RWPE1 (cell line): ENCODE results near the gene TEDC1.

Experiments used
- CTCF ChIA-PET: fragments of 350-600 bp; sonication (Branson Sonifier 250); formaldehyde crosslinking; extraction: SDS; loops from one replicate; lab custom pipeline; 2021; lab: Yijun Ruan, JAX
- POLR2A ChIA-PET: fragments of 400-600 bp; formaldehyde crosslinking; extraction: SDS; loops from one replicate; lab custom pipeline; 2020; ENCODE audit warnings: antibody characterized with exemption; ENCODE audit not compliant: low non-redundant PET; lab: Yijun Ruan, JAX
- DNase-seq: peaks from one replicate; pipeline ENCODE4 v3.0.0; 2012; ENCODE audit warnings: low spot score
- H3K27ac ChIP-seq: fragments of 450-650 bp; 2 replicates; pipeline ENCODE4 v1.5.1; 2017
- TF ChIP-seq, protein P1 (sequence below): fragments of 450-650 bp; conservative IDR thresholded peaks from 2 replicates; pipeline ENCODE4 v1.5.1; 2017; ENCODE audit warnings: low read depth, mild to moderate bottlenecking

TEDC1 gene

DNA sequence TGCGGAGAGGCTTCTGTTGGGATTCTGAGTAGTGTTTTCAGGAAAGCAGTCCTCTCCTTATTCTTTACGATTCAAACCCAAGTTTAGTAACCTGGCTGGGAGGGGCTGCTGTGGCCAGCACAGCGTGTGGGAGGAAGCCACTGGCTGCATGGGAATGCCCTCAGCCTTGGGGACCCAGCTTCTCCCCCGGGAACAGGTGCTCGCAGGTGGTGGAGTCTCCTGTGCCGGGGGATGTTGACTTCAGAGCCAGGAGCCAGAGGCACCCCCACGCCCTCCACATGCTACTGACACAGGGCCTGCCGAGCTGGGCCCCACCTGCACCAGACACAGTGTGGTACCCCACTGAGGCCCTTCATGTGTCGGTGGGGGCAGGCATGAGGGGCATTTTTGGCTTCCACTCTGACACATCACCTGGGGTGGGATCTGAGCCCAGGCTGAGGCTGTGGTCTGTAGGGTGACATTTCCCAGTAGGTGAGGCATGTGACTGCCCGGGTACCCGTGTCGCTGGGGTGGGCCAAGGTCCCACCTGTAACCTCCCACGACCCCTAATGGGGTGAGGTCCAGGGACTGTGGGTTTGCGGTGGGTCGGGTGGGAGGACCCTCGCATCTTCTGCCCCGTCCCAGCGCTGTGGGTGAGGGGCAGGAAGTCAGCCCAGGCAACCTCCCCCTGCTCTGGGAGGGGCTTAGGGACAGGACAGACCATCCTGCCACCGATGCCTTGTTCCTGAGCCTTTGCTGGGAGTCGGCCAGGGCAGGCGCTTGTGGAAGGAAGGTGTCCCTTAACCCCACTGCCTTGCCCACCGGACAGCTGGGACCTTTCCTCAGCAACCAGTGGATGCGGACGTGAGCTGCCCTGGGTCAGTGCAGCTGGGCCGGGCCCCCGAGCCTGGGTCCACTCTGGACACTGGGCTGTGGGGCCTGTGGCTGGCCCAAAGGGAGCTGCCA lies 44.9 kb upstream of the TEDC1 start:
- ChIA-PET POLR2A (no interaction called here), CTCF (interaction anchor here (1.2 kb wide), 1 partner anchor 44 kb away, joined by 5 read pairs; no protein-coding TSS in a partner anchor)
- TF ChIP-seq, protein P1, sequence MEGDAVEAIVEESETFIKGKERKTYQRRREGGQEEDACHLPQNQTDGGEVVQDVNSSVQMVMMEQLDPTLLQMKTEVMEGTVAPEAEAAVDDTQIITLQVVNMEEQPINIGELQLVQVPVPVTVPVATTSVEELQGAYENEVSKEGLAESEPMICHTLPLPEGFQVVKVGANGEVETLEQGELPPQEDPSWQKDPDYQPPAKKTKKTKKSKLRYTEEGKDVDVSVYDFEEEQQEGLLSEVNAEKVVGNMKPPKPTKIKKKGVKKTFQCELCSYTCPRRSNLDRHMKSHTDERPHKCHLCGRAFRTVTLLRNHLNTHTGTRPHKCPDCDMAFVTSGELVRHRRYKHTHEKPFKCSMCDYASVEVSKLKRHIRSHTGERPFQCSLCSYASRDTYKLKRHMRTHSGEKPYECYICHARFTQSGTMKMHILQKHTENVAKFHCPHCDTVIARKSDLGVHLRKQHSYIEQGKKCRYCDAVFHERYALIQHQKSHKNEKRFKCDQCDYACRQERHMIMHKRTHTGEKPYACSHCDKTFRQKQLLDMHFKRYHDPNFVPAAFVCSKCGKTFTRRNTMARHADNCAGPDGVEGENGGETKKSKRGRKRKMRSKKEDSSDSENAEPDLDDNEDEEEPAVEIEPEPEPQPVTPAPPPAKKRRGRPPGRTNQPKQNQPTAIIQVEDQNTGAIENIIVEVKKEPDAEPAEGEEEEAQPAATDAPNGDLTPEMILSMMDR = no peak
- DNase-seq = no peak
- H3K27ac ChIP-seq = peak overlapping the region; percentile 56

DNA sequence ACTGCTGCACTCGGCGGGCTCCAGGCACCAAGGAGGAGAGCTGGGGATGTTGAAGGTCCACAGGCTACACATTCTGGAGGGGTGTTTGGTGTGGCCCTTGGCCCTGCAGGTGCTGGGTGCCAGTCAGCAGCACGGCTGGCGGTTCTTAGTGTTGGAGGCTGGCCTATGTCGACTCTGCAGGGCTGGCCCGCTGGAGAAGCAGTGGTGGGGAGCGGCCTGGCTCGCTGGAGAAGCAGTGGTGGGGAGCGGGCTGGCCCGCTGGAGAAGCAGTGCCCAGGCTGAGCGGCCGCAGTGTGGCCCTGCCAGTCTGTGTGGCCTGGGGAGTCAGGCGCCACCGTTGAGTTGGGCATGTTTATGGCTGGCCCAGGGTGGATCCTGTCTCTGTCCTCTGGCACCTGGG lies 44.1 kb upstream of the TEDC1 start:
- DNase-seq = no peak
- ChIA-PET POLR2A (no interaction called here), CTCF (interaction anchor here (1.2 kb wide), 1 partner anchor 43 kb away, joined by 5 read pairs; no protein-coding TSS in a partner anchor)
- peak overlapping the region; percentile 56 for H3K27ac ChIP-seq
- TF ChIP-seq, protein P1 = no peak

DNA sequence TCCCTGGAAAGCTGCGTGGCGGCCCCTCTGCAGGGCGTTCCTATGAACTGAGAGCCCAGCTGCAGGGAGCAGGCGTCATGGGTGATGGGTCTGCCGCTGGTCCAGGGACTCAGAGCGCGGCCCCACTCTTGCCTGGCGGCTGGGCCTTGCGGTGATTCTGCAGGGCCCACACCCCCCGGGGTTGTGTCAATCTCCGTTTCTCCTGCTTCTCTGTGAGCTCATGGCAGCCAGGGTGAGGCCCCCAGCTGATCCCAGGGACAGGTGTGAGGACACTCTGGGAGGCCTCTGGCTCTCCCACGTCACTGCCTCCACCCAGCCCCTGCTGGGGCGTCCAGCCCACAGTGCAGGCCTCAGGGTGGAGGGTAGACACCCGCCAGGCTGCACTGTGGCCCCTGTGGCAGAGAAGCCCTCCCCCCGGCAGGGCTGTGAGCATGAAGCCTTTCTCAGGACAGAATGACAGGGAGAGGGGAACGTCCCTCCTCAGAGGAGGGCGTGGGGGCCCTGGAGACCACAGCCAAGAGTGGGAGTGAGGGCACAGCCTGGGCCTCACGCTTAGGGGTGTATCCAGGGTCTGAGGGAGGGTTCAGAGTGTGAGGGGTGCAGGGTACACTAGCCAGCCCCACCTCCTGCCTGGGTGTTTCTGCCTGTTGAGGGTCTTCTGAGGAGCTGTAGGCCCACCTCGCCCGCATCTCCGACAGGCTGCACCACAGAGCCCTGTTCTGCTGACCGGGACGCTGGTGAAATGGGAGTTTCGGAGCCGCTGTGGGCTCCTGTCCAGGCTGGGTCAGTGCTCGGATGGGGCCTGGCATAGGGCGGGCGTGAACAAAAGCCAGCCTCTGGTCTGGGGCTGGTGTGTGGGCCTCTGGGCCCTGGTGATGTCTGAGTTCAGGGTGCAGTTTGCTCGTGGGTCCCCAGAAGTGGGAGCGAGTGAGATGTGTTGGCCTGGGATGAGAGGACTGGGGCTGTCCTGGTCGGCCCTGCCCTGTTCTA lies 43.1 kb upstream of the TEDC1 start:
- TF ChIP-seq, protein P1 = no peak
- peak overlapping the region; percentile 56 for H3K27ac ChIP-seq
- DNase-seq = no peak
- CTCF ChIA-PET = interaction anchor here (0.5 to 1.4 kb wide), 17 partner anchors 9 to 1337 kb away, joined by 3 to 5 read pairs (median 3); partner anchors contain the start of gene TEDC1
- POLR2A ChIA-PET = no interaction called here

DNA sequence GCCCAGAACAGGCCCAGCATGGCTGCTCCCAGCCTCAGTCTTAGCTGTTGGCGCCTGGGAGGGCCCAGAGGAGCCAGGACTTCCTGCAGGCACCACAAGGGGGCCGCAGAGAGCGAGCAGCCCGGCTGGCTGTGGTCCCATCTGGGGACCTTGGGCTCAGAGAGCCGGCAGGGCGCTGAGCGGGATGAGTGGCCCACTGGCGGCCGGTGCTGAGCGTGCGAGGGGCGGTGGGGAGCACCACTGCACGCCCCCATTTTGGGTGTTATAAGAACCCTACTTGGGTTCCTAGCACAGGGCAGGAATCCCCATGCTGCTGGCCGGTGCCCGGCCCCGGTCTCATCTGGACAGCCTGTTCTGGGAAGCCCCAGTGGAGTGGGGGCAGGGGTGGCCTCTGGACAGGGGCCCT lies 42.3 kb upstream of the TEDC1 start:
- CTCF ChIA-PET = interaction anchor here (0.5 to 1.4 kb wide), 16 partner anchors 8 to 1336 kb away, joined by 3 to 5 read pairs (median 3); partner anchors contain the start of gene TEDC1
- POLR2A ChIA-PET = no interaction called here
- H3K27ac ChIP-seq = peak overlapping the region; percentile 56
- DNase-seq = peak; percentile 45
- TF ChIP-seq, protein P1 = peak; percentile 86

DNA sequence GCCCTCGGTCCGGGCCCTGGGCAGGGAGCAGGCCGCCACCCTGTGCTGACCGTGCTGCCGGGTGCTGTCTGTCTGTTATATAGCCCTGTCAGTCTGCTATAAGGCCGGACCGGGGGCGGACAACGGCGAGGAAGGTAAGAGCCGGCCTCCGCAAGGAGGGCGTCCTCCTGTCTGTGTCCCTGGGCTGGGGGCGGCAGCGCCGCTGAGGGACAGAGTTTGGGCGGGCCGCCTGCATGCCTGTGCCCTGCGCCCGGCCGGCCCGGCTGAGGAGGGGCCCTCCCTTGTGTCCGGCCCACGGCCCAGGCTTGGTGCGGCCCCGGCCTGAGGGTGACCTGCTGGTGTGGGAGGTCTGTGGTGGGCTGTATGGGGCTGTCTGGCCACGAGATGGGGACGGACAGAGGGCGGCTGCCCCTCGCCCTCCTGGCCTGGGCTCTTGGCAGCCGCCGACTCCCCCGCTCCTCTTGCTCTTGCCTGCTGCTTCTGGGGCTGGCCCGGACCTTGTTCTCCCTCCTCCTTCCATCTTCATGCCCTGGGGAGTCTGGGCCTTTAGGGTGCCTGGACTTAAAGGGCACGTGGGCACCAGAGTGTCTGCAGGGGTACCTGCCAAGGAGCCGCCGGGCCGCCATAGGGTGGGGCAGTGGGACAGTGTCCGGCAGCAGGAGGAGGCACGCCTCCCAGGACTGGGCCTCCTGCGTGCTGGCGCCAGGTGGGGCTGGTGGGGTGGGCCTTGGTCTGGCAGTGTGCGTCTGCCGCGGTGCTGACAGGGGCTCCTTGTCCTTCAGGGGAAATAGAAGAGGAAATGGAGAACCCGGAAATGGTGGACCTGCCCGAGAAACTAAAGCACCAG lies 41.5 kb upstream of the TEDC1 start:
- peak overlapping the region; percentile 56 for H3K27ac ChIP-seq
- no peak for DNase-seq
- POLR2A ChIA-PET = no interaction called here
- TF ChIP-seq, protein P1 = no peak
- CTCF ChIA-PET = interaction anchor here (0.7 to 1.1 kb wide), 2 partner anchors 8 to 31 kb away, joined by 3 read pairs; no protein-coding TSS in a partner anchor
